Measurements from ENCODE around the gene GLCE. TPM values are rescaled to one million over a fixed set of nuclear protein-coding genes. Genes with fewer than 3 reads are reported as not detected.
"Not testable (repeated sequence)": the region's sequence is repeated elsewhere in the genome, so short reads cannot be mapped to it uniquely, and the experiment has no call there.

The GLCE gene
- total and polyA plus RNA-seq, 7 donors: 10.3 to 24.6 (median 13.9) TPM

DNA sequence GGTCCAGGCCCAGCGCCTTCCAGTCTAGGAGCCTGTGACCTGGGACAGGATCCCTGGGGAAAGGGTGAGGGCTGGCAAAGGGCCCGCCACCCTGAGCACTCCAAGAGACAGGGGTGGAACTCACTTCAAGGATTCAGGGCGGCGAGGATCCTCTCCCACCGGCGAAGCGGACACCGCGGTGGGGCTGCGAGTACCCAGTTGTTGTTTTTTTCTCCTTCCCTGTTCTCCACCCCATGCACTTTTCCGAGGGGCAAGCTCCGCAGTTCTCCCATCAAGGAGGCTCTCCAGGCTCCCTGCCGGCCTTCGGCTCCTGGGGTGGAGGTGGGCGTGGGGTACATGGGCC lies 137.9 kb downstream of the GLCE start:
- H3K27me3 ChIP-seq: peaks cover 27 to 46% (median 28%) of the 10 kb centered on the region in 3 donors
- intact Hi-C loops (cut with DNase I): no loop called here
- 64 to 71% methylated on average over 15 of the region's 15 CpGs for WGBS, 2 donors

DNA sequence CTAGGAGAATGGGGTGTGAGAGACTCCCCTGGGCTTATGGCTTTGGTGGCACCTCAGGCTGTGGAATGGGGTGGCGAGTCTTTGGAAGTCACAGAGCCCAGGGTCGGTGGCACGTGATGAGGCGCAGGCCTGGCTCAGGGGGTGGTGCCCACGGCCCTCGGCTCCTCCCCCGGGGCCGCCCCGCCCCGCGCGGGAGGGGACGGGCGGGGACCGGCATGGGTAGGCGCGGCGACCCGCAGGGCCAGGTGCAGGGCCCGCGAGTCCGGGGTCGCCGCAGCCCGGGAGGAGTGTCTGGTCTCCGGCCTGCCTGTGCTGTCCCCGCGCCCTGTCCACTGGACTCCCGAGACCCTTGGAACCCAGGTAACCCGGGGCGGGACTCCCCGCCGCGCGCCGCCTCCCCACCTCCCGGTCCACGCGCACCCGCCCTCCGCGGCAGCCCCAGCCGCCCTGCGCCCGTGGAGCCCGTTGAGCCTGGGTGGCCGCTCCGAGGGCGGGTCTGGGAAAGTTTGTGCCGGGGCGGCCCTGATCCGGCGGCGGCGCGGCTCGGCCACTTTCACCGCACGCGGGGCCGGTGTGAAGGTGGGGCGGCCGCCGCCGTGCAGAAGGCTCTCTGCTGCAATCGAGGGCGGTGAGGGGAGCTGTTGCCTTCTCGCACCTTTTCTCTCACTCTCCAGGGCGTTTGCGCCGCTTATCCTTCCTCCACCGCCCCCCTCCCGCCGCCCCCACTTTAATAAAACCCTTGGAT lies 138.4 kb downstream of the GLCE start, which contains the start of gene PAQR5:
TSS of gene PAQR5 (plus strand) at position 216 of the 745 bp plus-strand sequence. CDS start 61,169 bp downstream, outside the sequence.
- no peak for TF ChIP-seq POLR2A (IDR thresholded peaks at IDR 0.05)
- no peak for TF ChIP-seq EP300 (IDR thresholded peaks at IDR 0.05)
- DNase-seq: no peak
- Histone ChIP-seq H3K36me3 (no peaks in the 10 kb centered on the region), H3K9me3 (no peaks in the 10 kb centered on the region), H3K4me1 (peaks cover 0 to 15% (median 12%) of the 10 kb centered on the region in 4 donors), H3K27ac (no peak within 1 kb of the TSS), H3K4me3 (peak within 1 kb of the TSS in 3 of 4 donors; percentile 43 to 53 (median 50)), H3K27me3 (peaks cover 27 to 46% (median 28%) of the 10 kb centered on the region in 3 donors)
- intact Hi-C loops (cut with DNase I): no loop called here
- 1% methylated on average over 74 of the region's 74 CpGs for WGBS, 2 donors

More for the DNA sequence above, 137.9 kb downstream of the GLCE start:
- Histone ChIP-seq H3K36me3 (no peaks in the 10 kb centered on the region), H3K4me3 (peak overlapping the region in 2 of 4 donors; percentile 50 to 53), H3K9me3 (no peaks in the 10 kb centered on the region), H3K4me1 (peaks cover 0 to 15% (median 12%) of the 10 kb centered on the region in 4 donors), H3K27ac (no peak overlapping the region)
- TF ChIP-seq, protein P1, sequence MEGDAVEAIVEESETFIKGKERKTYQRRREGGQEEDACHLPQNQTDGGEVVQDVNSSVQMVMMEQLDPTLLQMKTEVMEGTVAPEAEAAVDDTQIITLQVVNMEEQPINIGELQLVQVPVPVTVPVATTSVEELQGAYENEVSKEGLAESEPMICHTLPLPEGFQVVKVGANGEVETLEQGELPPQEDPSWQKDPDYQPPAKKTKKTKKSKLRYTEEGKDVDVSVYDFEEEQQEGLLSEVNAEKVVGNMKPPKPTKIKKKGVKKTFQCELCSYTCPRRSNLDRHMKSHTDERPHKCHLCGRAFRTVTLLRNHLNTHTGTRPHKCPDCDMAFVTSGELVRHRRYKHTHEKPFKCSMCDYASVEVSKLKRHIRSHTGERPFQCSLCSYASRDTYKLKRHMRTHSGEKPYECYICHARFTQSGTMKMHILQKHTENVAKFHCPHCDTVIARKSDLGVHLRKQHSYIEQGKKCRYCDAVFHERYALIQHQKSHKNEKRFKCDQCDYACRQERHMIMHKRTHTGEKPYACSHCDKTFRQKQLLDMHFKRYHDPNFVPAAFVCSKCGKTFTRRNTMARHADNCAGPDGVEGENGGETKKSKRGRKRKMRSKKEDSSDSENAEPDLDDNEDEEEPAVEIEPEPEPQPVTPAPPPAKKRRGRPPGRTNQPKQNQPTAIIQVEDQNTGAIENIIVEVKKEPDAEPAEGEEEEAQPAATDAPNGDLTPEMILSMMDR (IDR thresholded peaks at IDR 0.05): no peak
- TF ChIP-seq POLR2A (IDR thresholded peaks at IDR 0.05): no peak
- TF ChIP-seq EP300 (IDR thresholded peaks at IDR 0.05): no peak
- TF ChIP-seq POLR2AphosphoS5 (IDR thresholded peaks at IDR 0.05): no peak
- no peak for DNase-seq

DNA sequence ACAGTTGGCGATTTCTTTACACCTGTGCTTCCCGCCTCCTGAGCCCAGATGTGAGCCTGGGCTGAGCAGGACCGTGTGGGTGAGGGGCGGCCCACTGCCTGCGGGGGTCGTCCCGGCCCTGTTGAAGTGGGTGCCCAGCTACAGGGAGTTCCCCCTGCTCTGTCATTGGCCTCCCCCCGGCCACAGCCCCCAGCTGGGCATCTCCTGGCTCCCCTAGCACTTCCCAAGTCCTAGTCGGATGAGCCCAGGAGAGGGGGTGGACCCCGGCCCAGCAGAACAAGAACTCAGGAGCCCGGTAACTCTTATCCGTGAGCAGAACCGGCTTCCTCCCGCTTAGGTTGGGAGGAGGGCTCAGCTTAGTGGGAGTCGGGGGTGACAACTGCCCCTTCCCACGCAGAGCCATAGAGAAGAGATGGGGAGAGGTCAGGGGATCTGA lies 139.0 kb downstream of the GLCE start:
- TF ChIP-seq POLR2A (IDR thresholded peaks at IDR 0.05) (no peak), EP300 (IDR thresholded peaks at IDR 0.05) (no peak), POLR2AphosphoS5 (IDR thresholded peaks at IDR 0.05) (no peak)
- TF ChIP-seq, protein P1 (IDR thresholded peaks at IDR 0.05): no peak
- peak overlapping the region in 3 of 4 donors; percentile 43 to 53 (median 50) for H3K4me3 ChIP-seq
- H3K4me1 ChIP-seq: peaks cover 0 to 15% (median 12%) of the 10 kb centered on the region in 4 donors
- H3K36me3 ChIP-seq: no peaks in the 10 kb centered on the region
- intact Hi-C loops (cut with DNase I): no loop called here
- peaks cover 27 to 46% (median 28%) of the 10 kb centered on the region in 3 donors for H3K27me3 ChIP-seq
- H3K27ac ChIP-seq: no peak overlapping the region
- DNase-seq: no peak
- H3K9me3 ChIP-seq: no peaks in the 10 kb centered on the region
- WGBS, 2 donors: 5 to 23% methylated on average over 16 of the region's 16 CpGs

DNA sequence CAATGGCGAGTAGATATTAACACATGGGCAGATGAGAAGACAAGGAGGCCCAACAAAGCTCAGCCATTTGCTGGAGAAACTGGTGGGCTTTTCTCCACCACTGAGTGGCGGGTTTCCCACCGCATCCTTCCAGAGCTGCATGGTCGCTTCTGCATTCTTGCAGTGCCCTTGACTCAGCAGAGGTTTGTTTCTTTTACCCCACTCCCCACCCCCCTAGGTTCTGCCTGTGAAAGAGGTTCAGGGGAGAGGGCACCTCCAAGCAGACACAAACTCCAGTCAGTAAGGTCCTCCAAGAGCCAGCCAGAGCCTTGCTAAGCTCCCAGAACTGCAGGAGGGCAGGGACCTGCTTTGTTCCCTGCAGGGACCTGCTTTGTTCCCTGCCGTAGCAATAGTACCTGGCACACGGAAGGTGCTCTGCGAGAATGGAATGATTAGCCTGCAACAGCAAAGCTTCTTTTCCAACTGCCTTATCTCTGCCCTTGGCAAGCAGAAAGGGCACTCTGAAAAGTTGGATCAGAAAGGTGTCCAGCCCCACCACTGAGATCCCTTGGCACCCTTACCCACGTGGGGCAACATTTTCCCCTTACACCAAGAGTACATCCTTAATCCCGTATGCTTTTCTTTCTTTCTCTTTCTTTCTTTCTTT lies 139.6 kb downstream of the GLCE start:
- no peak for DNase-seq
- Histone ChIP-seq H3K27ac (no peak overlapping the region), H3K27me3 (peaks cover 27 to 46% (median 28%) of the 10 kb centered on the region in 3 donors), H3K4me3 (no peak overlapping the region), H3K4me1 (peaks cover 0 to 15% (median 12%) of the 10 kb centered on the region in 4 donors), H3K9me3 (no peaks in the 10 kb centered on the region), H3K36me3 (no peaks in the 10 kb centered on the region)
- intact Hi-C loops (cut with DNase I): no loop called here
- 13 to 51% methylated on average over 9 of the region's 9 CpGs for WGBS, 2 donors
- TF ChIP-seq, protein P1 (IDR thresholded peaks at IDR 0.05): no peak
- no peak for TF ChIP-seq POLR2AphosphoS5 (IDR thresholded peaks at IDR 0.05)
- no peak for TF ChIP-seq EP300 (IDR thresholded peaks at IDR 0.05)
- TF ChIP-seq POLR2A (IDR thresholded peaks at IDR 0.05): no peak

DNA sequence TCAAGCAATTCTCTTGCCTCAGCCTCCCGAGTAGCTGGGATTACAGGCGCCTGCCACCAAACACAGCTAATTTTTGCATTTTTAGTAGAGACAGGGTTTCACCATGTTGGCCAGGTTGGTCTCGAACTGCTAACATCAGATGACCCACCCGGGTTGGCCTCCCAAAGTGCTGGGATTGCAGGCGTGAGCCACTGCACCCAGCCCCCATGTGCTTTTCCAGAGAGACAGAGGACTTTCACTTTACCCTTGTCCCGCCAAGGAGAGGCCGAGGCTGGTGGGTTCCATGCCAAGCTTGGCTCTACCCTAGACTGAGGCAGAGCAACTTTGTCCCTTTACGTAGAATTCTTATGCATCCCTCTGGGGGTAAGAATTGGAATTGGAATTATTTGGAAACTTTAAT lies 140.7 kb downstream of the GLCE start:
- WGBS, 2 donors: 80 to 90% methylated on average over 8 of the region's 8 CpGs
- H3K9me3 ChIP-seq; H3K27ac ChIP-seq; H3K36me3 ChIP-seq; DNase-seq; intact Hi-C loops (cut with DNase I); H3K4me3 ChIP-seq: not testable (repeated sequence)
- Histone ChIP-seq H3K4me1 (peaks cover 0 to 15% (median 12%) of the 10 kb centered on the region in 4 donors), H3K27me3 (peaks cover 27 to 46% (median 28%) of the 10 kb centered on the region in 3 donors)

DNA sequence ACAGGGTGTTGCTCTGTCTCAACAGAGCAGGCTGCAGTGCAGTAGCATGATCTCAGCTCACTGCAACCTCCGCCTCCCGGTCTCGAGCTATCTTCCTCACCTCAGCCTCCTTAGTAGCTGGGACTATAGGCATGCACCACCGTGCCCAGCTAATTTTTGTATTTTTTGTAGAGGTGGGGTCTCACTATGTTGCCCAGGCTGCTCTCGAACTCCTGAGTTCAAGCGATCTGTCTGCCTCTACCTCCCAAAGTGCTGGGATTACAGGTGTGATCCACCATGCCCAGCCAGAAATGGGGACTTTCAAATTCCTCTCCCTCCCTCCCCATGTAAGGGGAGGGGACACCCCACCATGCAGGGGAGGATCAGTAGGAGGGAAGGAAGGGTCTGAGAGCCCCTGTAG lies 141.7 kb downstream of the GLCE start:
- H3K36me3 ChIP-seq; DNase-seq; intact Hi-C loops (cut with DNase I); H3K9me3 ChIP-seq; H3K4me3 ChIP-seq; H3K27ac ChIP-seq: not testable (repeated sequence)
- Histone ChIP-seq H3K27me3 (peaks cover 27 to 46% (median 28%) of the 10 kb centered on the region in 3 donors), H3K4me1 (peaks cover 0 to 15% (median 12%) of the 10 kb centered on the region in 4 donors)
- whole genome bisulfite sequencing, 2 donors: 91% methylated on average over 6 of the region's 6 CpGs
